GM18508 (cell line): ENCODE measurements around the gene GNAS-AS1.

Experiments used
- ATAC-seq: cut with Tn5 transposase; IDR thresholded peaks from one replicate; pipeline ENCODE4 v1.9.1; 2021; ENCODE audit warnings: moderate number of reproducible peaks; ENCODE audit not compliant: insufficient read depth, unreplicated experiment

The GNAS-AS1 gene

GRCh38 chr20:58787211-58788005 lies 63.3 kb downstream of the GNAS-AS1 start:
- ATAC-seq = no peak

GRCh38 chr20:58784321-58785074 lies 66.2 kb downstream of the GNAS-AS1 start:
- ATAC-seq = no peak

- no peak for ATAC-seq
Measured at GRCh38 chr20:58783511-58784011, 67.1 kb downstream of the GNAS-AS1 start.

- ATAC-seq = no peak
Measured at GRCh38 chr20:58781138-58781537, 69.6 kb downstream of the GNAS-AS1 start.

- no peak for ATAC-seq
Measured at GRCh38 chr20:58778760-58779159, 71.9 kb downstream of the GNAS-AS1 start.

- ATAC-seq = no peak
Measured at GRCh38 chr20:58777657-58778056, 73.0 kb downstream of the GNAS-AS1 start.

- no peak for ATAC-seq
Measured at GRCh38 chr20:58776109-58776508, 74.6 kb downstream of the GNAS-AS1 start.

GRCh38 chr20:58775371-58775770 lies 75.3 kb downstream of the GNAS-AS1 start:
- ATAC-seq = no peak

GRCh38 chr20:58774667-58775263 lies 75.9 kb downstream of the GNAS-AS1 start:
- ATAC-seq = no peak

GRCh38 chr20:58774214-58774613 lies 76.5 kb downstream of the GNAS-AS1 start:
- ATAC-seq = no peak

GRCh38 chr20:58772786-58773185 lies 77.9 kb downstream of the GNAS-AS1 start:
- no peak for ATAC-seq
